Endothelial cell of umbilical vein (primary cell): ENCODE measurements around the gene HADH. TPM values are rescaled to one million over a fixed set of nuclear protein-coding genes. Genes with fewer than 3 reads are reported as not detected.

Source experiments
- BruUV-seq: library from RNA; stranded (reverse); fragments of 400-500 nt; replicated peaks from 2 replicates; lab custom pipeline; 2021; lab: Mats Ljungman, UMichigan
- CTCF ChIA-PET: fragments of 300-600, 350-600 bp; sonication (Branson Sonifier 250); formaldehyde crosslinking; loops from one replicate; lab custom pipeline; 2021; ENCODE audit warnings: antibody characterized with exemption, inconsistent platforms; lab: Charles Lee
- POLR2A ChIA-PET: fragments of 300-600, 350-600 bp; sonication (Branson Sonifier 250); formaldehyde crosslinking; loops from one replicate; lab custom pipeline; 2021; ENCODE audit warnings: antibody characterized with exemption, inconsistent platforms; lab: Charles Lee
- DNase-seq: peaks from one replicate; pipeline ENCODE4 v3.0.0-alpha.2; 2011; ENCODE audit warnings: low read depth, low spot score
- FAIRE-seq: peaks from 2 replicates; lab custom pipeline; 2011; peaks lifted over from hg19 to GRCh38; lab: Jason Lieb, UNC
- H2AFZ ChIP-seq: 2 replicates; pipeline ENCODE4 v1.6.0; 2012; ENCODE audit warnings: low read depth, low read length, control low read depth, inconsistent platforms
- H3K27ac ChIP-seq: 2 replicates; pipeline ENCODE4 v1.5.1; 2011; ENCODE audit warnings: low read depth, mild to moderate bottlenecking, control low read depth, low read length, moderate library complexity; ENCODE audit not compliant: insufficient read depth
- H3K27me3 ChIP-seq, 2 experiments: 2 replicates each; pipeline versions ENCODE4 v1.6.0 to v1.6.1; 2011; ENCODE audit warnings: low read length in 2 of 2, mixed read lengths in 1 of 2; ENCODE audit not compliant: control insufficient read depth in 2 of 2, insufficient read depth in 2 of 2
- H3K36me3 ChIP-seq, 2 experiments: 2 replicates in 1 of 2; 3 replicates in 1 of 2; pipeline ENCODE4 v1.5.1; 2011; ENCODE audit warnings: low read length in 2 of 2, mild to moderate bottlenecking in 1 of 2, moderate library complexity in 1 of 2; ENCODE audit not compliant: control insufficient read depth in 2 of 2, insufficient read depth in 2 of 2; ENCODE audit errors: extremely low read depth in 1 of 2
- H3K4me1 ChIP-seq: 3 replicates; pipeline ENCODE4 v1.5.1; 2011; ENCODE audit warnings: mild to moderate bottlenecking, low read length; ENCODE audit not compliant: control insufficient read depth, insufficient read depth; ENCODE audit errors: extremely low read depth
- H3K4me2 ChIP-seq: 2 replicates; pipeline ENCODE4 v1.6.1; 2011; ENCODE audit warnings: low read length, control low read depth, mixed read lengths; ENCODE audit not compliant: insufficient read depth
- H3K4me3 ChIP-seq, 3 experiments: fragments of 200-600 bp in 1 of 3; sonication (generic), shearing (Covaris generic) in 1 of 3; replicated peaks in 1 of 3; 2 replicates each; pipeline ENCODE4 v1.5.1; 2011 to 2016; ENCODE audit warnings: control low read depth in 3 of 3, low read length in 3 of 3, mild to moderate bottlenecking in 2 of 3, inconsistent platforms in 1 of 3, low read depth in 1 of 3, moderate library complexity in 1 of 3; ENCODE audit not compliant: insufficient read depth in 1 of 3
- H3K79me2 ChIP-seq: 2 replicates; pipeline ENCODE4 v1.6.0; 2012; ENCODE audit warnings: low read length, inconsistent platforms; ENCODE audit not compliant: control insufficient read depth, insufficient read depth
- H3K9ac ChIP-seq: replicated peaks from 2 replicates; pipeline ENCODE3; 2011; ENCODE audit warnings: low read length, control low read depth; ENCODE audit not compliant: insufficient read depth; ENCODE audit errors: extremely low read depth
- H3K9me1 ChIP-seq: replicated peaks from 3 replicates; pipeline ENCODE4 v1.6.0; 2011; ENCODE audit warnings: mild to moderate bottlenecking, low read length; ENCODE audit not compliant: control insufficient read depth, insufficient read depth; ENCODE audit errors: extremely low read depth
- H3K9me3 ChIP-seq: replicated peaks from 2 replicates; pipeline ENCODE4 v1.5.1; 2012; ENCODE audit warnings: low read length, inconsistent platforms; ENCODE audit not compliant: control insufficient read depth, insufficient read depth
- H4K20me1 ChIP-seq: replicated peaks from 2 replicates; pipeline ENCODE3; 2011; ENCODE audit warnings: mild to moderate bottlenecking, low read length; ENCODE audit not compliant: control insufficient read depth, insufficient read depth; ENCODE audit errors: extremely low read depth
- CTCF ChIP-seq, 2 donors: IDR thresholded peaks; 1 replicate in 1 of 2; 2 replicates in 1 of 2; pipeline ENCODE4 v1.5.1; 2011; ENCODE audit warnings: low read length in 2 of 2, mild to moderate bottlenecking in 2 of 2, moderate library complexity in 2 of 2, control low read depth in 1 of 2, inconsistent platforms in 1 of 2, low read depth in 1 of 2; ENCODE audit not compliant: insufficient read depth in 1 of 2; ENCODE audit errors: extremely low read depth in 1 of 2
- EZH2 ChIP-seq: IDR thresholded peaks from 2 replicates; pipeline ENCODE4 v1.6.1; 2012; ENCODE audit warnings: borderline replicate concordance, low read depth, mild to moderate bottlenecking, moderate library complexity, low read length, inconsistent platforms; ENCODE audit not compliant: severe bottlenecking
- FOS ChIP-seq: IDR thresholded peaks from 2 replicates; pipeline ENCODE4 v1.6.1; 2011; ENCODE audit warnings: mild to moderate bottlenecking, low read length, moderate library complexity, borderline replicate concordance; ENCODE audit not compliant: insufficient read depth
- GATA2 ChIP-seq: IDR thresholded peaks from 2 replicates; pipeline ENCODE4 v1.7.0; 2011; ENCODE audit warnings: low read depth, mild to moderate bottlenecking, moderate library complexity, mixed read lengths, low read length; ENCODE audit not compliant: insufficient read length, insufficient read depth
- JUN ChIP-seq: IDR thresholded peaks from 2 replicates; pipeline ENCODE4 v1.6.1; 2011; ENCODE audit warnings: borderline replicate concordance, low read depth; ENCODE audit not compliant: insufficient read length, insufficient read depth
- MYC ChIP-seq: IDR thresholded peaks from one replicate; pipeline ENCODE4 v1.6.1; 2011; ENCODE audit warnings: mild to moderate bottlenecking, low read depth, low read length
- POLR2A ChIP-seq: IDR thresholded peaks from 2 replicates; pipeline ENCODE4 v1.6.1; 2012; ENCODE audit warnings: low read depth, mild to moderate bottlenecking, control low read depth, low read length
- POLR2AphosphoS5 ChIP-seq: IDR thresholded peaks from 2 replicates; pipeline ENCODE4 v1.6.1; 2012; ENCODE audit warnings: low read depth, mild to moderate bottlenecking, control low read depth, low read length, moderate library complexity; ENCODE audit not compliant: insufficient read depth
- dilution Hi-C: fragments of 300-500 bp; cut with MboI; formaldehyde crosslinking; loops from one replicate; pipeline ENCODE4 v1.15.0; 2019; ENCODE audit warnings: low sequenced_read_pairs; ENCODE audit not compliant: extremely low pct_ligation_motif_present
- intact Hi-C: fragments of 100-400 bp; cut with micrococcal nuclease; formaldehyde crosslinking; loops from one replicate; pipeline ENCODE4 v1.10.0; 2022
- polyA plus RNA-seq, 4 experiments: library from polyadenylated mRNA; depleted of rRNA in 3 of 4; stranded (reverse) in 3 of 4; unstranded in 1 of 4; fragments of >200 nt; gene quantifications; 2 replicates each; pipeline versions ENCODE4 v1.2.1 to v1.2.3, GENCODE V29; 2011 to 2012; ENCODE audit warnings: missing spikeins in 1 of 4
- total RNA-seq: library from RNA; stranded (reverse); gene quantifications from 2 replicates; pipeline ENCODE4 v1.2.3, GENCODE V29; 2021
- TF ChIP-seq, protein P1 (sequence below): IDR thresholded peaks from 2 replicates; pipeline ENCODE4 v1.6.1; 2011; ENCODE audit not compliant: insufficient read depth, insufficient read length

HADH gene
- total and polyA plus RNA-seq, 2 donors (not counting 3 experiments of a cell fraction or from before 2014, with no cell fraction given): 19.2 to 20.3 TPM

DNA sequence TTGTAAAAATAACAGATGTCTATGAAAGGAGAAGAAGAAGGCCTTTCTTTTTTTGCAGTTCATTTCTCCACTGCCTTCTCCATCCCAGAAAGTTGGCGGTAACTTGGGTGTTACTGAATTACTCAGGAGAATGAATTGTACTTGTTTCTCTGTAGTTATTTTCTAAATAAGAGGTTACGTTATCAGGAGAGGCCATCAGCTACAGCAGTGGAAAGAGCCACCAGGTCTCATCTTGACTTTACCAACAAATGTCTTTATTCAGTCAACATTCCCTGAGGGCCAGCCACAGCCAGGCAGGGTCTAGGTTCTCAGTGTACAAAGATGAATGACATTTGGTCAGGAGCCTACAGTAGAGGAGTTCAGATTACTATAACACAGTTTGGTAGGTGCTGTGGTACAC, 8.1 kb downstream of the HADH start:
- no peak for TF ChIP-seq POLR2A
- no peak for TF ChIP-seq GATA2
- no peak for TF ChIP-seq POLR2AphosphoS5
- TF ChIP-seq JUN: no peak
- no peak for TF ChIP-seq CTCF (IDR thresholded peaks at IDR 0.05; ENCODE audit: extremely low read depth in 1 of 2, insufficient read depth in 1 of 2, low read depth in 1 of 2, low read length in 2 of 2)
- TF ChIP-seq MYC: no peak
- TF ChIP-seq FOS: no peak
- TF ChIP-seq, protein P1, sequence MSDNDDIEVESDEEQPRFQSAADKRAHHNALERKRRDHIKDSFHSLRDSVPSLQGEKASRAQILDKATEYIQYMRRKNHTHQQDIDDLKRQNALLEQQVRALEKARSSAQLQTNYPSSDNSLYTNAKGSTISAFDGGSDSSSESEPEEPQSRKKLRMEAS: no peak
- TF ChIP-seq EZH2: no peak
- no peak overlapping the region for H3K4me3 ChIP-seq
- no peaks in the 10 kb centered on the region for H3K36me3 ChIP-seq
- dilution Hi-C loops (no loop called here), intact Hi-C loops (no loop called here)
- H3K27me3 ChIP-seq: no peaks in the 10 kb centered on the region
- DNase-seq (no peak), FAIRE-seq (no peak)
- H3K9ac ChIP-seq: no peak overlapping the region
- H2AFZ ChIP-seq: no peak overlapping the region
- no peaks in the 10 kb centered on the region for H4K20me1 ChIP-seq
- no TSS peak for BruUV-seq
- H3K4me2 ChIP-seq: no peak overlapping the region
- ChIA-PET POLR2A (no interaction called here), CTCF (no interaction called here)
- no peaks in the 10 kb centered on the region for H3K9me1 ChIP-seq
- no peaks in the 10 kb centered on the region for H3K9me3 ChIP-seq
- no peaks in the 10 kb centered on the region for H3K4me1 ChIP-seq
- no peaks in the 10 kb centered on the region for H3K79me2 ChIP-seq
- H3K27ac ChIP-seq: no peak overlapping the region
